ENCODE results near the gene FAM187B.

The FAM187B gene

DNA sequence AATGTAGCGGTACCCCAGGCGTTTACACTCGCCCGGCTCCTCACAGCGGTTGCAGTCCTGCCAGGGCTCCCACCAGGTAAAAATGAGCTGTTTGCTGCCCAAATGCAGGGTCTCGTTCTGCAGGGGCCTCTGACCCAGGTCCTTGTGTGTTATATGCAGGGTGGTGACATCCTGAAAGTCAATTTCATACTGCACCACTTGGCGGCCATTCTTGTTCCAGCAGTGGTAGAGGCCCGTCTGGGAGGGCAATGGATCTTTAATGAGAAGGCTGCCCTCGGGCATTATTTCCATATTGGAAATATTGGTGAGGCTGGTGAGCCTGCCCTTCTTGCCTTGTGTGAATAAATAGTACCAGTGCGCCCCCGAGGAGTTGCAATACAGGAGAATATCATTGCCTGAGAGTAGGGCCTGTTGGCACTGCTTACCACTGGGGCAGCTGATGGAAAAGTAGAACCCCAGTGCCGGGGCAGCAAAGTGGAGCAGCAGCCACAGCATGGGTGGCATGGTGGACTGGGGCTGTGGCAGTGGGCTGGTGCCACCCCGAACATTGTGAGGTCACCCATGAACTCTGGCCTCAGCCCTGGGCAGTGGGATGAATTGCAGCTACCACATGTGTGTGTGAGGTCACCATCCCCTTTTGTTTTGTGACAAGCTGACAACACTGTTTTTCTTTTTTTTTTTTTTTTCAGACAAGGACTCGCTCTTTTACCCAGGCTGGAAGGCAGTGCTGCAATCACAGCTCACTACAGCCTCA lies at the start of gene FAM187B:
TSS of gene FAM187B (minus strand) at position 563 of the 754 bp plus-strand sequence. CDS start at position 504, 59 bp downstream.
- DNase-seq = peak; percentile 12 to 14

DNA sequence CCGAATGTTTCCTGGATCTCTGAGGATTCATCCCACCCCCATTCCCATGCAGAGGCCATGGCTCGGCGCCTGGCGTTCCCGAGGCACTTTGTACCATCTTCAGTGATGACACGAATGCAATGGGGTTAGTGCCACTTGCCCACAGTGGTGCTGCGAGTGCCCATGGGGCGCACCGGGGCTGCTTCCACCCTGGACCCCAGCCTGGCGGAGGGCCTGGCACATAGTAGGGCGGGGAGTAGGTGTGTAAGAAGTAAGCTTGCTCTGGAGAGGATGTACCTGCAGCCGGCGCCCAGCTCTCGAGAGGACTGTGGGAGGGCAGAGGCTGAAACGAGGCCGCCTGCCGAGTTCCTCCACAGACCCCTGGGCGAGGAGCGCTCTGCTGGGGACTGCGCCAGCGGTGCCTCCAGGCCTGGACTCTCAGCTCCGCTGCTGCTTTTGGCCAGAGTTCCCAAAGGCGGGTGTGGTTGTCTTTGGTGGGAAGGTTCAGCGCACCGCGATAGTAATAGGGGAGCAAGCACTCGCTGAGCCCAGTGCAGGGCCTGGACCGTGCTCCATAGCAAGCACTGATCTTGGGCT lies 48.3 kb upstream of the FAM187B start:
- DNase-seq = no peak

DNA sequence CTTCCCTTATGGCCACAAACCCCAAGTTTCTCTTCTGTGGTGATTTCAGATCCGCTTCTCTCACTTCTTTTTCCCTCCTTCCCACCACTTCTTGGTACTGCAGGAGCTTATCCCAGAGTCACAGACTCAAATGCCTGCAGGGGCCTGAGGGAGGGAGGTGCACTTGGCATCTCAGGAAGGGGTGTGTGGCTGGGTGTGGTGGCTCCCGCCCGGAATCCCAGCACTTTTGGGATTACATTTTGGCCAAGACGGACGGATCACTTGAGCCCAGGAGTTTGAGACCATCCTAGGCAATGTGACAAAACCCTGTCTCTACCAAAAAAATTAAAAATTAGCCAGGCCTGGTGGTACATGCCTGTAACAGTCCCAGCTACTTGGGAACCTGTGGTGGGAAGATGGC lies 45.8 kb upstream of the FAM187B start:
- no peak for DNase-seq

DNA sequence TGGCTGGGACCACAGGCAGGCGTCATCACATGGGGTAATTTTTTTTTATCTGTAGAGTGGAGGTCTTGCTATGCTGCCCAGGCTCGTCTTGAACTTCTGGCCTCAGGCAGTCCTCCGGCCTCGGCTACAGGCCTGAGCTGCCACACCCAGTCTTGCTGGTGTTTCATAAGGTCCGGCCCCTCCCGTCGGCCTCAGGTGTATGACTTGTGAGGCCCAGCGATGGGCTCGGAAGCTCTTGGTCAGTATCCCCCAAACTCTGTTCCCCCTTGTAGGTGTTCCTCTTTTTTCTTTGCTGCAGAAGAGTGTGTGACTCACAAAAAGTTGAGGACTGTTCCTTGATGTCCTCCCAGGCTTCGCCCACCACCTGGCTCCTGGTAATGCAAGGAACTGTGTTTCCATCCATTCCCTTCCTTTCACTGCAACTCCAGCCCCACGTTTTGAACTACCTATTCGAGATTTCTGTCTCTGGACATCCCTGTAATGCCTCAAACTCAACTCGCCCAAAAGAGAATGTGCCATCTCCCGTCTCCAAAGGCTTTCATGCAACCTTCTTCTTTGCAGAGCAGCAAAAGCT lies 45.2 kb upstream of the FAM187B start:
- no peak for DNase-seq

DNA sequence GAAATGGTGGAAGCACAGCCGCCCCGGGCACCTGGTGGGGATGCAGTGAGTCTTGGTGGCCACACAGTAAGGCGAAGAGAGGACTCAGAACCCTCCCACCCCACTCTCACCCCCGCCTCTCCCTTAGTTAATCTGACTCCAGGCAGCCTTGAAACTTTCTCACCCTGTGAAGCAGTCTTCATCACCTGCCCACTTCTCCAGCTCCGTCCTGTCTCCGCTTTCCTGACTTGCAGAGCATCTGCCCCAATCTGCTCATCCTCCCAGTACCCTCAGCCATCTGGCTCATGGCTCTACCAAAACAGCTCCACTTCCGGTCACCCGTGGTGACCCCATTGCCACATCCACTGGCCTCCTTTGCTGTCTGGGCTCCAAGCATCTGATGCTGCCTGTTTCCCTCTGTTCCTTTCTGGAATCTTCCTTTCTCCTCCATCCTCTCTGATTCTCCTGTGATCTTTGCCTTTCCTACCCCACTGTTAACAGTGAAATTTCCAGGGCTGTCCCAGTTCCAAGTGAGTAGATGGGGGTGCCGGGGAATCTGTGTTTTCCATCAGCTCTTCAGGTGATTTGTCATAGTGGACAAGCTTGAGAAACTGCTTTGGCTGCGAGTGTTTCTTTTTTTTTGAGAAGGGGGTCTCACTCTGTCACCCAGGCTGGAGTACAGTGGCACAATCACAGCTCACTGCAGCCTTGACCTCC lies 44.6 kb upstream of the FAM187B start:
- no peak for DNase-seq

DNA sequence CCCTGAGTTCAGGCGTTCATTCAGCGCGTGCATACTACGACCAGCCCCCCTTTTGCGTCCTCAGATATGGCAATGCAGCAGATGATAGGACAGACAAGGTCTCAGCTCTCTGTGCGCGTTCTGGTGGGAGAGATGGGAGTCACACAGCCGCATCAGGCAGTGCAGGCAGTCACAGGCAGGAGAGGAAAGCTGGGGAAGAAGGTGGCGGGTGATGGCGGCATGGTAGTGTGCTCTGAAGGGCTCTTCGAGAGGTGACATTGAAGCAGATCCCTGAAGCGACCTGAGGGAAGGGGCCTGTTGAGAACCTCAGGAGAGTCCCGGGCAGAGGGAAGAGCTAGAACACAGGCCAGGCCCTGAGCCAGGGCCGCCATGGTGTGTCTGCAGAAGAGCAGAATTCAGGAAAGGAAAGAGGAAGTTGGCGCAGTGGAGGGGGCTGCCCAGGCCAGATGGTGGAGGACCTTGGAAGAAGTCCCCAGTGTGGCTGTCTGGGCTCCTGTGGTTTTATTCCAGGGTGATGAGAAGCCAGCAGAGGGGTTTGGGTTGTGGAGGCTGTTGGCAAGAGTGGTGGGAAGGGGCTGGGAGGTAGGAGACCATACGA lies 43.7 kb upstream of the FAM187B start:
- no peak for DNase-seq

DNA sequence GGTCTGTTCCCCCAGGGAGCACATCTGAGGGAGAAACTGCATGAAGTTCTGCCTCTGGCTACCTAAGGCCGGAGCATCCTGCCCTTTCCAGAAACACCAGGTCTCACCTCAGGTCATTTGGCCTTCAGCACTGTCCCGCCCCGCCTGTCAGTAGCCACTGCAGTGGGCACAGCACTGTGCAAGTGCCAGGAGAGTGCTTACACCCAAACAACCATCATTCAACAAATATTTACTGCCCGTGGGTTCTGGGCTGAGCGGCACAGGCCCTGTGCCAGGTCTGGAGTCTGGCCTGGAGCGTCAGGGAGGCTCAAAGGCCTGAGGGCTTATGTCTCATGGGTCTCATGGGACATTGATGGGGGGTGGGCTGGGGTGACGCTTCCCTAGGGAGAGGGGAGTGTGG lies 43.0 kb upstream of the FAM187B start:
- DNase-seq = no peak

DNA sequence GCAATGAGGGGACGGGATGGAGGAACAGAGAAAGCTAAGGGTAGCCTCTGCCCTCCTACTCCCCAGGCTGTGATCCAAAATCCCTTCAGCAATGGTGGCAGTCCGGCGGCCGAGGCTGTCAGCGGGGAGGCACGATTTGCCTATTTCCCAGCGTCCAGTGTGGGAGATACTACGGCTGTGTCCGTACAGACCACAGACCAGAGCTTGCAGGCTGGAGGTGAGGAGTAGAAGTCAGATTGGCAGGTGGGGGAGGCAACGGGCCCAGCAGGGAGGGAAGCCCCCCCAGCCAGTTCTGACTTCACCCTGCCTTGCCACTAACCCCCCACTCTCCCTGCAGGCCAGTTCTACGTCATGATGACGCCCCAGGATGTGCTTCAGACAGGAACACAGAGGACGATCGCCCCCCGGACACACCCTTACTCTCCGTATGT lies 41.9 kb upstream of the FAM187B start:
- no peak for DNase-seq

DNA sequence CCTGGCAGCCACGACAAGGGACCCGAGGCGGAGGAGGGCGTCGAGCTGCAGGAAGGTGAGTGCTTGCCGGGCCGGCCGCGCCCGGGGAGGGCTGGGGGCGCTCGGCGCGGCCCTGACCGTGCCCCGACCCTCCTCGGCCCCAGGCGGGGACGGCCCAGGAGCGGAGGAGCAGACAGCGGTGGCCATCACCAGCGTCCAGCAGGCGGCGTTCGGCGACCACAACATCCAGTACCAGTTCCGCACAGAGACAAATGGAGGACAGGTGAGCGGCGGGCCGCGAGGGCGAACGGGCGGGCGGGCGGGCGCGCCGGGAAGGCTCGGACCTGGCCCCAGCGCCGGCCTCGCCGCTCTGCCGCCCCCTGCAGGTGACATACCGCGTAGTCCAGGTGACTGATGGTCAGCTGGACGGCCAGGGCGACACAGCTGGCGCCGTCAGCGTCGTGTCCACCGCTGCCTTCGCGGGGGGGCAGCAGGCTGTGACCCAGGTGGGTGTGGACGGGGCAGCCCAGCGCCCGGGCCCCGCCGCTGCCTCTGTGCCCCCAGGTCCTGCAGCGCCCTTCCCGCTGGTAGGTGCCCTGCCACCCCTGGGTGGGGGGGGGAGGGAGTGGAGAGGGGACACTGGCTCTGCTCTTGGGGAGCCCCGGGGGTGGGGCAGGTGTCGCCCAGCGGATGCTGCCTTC lies 41.0 kb upstream of the FAM187B start:
- peak; percentile 80 to 86 for DNase-seq

DNA sequence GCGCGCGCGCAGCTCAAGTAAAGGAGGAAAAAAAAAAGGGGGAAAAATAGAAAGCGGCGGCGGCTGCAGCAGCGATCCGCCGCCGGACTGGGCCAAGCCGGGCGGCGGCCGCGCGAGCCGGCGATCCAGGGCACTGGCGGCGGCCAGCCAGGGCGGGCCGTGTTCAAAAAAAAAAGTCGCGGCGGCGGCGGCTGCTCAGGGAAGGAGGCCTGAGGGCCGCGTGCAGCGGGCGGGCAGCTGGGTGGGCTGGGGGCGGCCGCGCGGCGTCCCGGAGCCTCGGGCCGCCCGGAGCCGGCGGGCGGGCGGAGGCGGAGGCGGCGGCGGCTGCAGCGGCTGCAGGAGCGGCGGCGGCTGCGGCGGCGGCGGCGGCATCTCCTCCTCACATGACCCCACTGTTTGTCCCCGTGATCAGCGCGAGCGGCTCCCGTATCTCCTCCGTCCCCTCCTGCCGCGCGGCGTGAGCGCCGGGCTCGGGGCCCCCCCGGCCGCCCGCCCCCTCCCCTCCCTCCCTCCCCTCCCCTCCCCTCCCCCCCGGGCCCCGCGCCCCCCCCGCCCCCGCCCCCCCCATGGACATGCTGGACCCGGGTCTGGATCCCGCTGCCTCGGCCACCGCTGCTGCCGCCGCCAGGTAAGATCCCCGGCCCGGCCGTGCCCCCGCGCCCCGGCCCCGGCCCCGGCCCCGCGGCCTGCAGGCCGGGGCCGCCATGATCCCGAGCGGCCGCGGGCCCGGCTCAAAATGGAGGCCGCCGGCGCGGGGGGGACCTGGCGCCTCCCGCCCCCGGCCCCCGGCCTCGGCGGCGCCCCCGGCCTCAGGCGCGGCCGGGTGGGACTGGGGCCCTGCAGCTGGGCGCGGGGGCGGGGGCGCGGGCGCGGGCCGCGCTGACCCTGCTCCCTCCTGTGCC lies 40.2 kb upstream of the FAM187B start, which contains the start of gene USF2:
TSS of gene USF2 (plus strand) at position 427 of the 902 bp plus-strand sequence. CDS start at position 567, 140 bp downstream.
- DNase-seq = peak; percentile 67 to 79

DNA sequence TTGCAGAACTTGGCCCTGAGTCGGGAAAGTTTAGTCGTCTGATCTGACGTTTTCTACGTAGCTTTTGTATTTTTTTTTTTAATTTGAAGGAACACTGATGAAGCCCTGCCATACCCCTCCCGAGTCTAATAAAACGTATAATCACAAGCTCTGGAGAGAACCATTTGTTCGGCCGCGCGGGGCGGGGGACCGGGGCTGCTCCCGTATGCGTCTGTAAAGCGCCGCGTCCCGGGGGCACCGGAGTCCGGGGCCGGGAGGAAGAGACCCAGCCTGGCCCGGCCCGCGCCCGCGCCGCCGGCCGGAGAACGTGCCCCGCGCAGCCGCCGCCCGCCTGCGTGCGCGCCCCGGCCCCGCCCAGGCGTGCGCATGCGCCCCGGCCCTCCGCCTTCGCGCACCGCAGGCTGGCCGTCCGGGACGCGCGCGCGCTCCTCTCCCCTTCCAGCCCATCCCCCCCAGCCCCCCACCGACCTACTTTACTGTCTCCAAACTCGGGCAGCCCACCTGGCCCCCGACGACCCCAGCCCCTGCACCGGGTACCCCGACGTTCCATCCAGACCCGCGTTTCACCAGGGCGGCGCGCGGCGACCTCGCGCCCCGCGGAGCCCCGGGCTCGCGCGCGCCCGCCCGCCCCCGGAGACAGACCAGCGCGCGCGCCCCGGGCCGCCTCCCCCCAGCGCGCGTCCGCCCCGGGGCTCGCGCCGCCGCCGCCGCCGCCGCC lies 39.4 kb upstream of the FAM187B start:
- peak; percentile 74 to 83 for DNase-seq

DNA sequence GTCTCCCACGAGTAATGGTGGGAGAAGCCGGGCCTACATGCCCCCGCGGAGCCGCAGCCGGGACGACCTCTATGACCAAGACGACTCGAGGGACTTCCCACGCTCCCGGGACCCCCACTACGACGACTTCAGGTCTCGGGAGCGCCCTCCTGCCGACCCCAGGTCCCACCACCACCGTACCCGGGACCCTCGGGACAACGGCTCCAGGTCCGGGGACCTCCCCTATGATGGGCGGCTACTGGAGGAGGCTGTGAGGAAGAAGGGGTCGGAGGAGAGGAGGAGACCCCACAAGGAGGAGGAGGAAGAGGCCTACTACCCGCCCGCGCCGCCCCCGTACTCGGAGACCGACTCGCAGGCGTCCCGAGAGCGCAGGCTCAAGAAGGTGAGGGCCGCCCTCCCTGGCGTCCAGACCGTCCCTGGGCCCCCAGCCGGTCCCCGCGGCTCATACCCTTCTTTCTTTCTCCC lies 38.8 kb upstream of the FAM187B start:
- DNase-seq = peak; percentile 59 to 64

DNA sequence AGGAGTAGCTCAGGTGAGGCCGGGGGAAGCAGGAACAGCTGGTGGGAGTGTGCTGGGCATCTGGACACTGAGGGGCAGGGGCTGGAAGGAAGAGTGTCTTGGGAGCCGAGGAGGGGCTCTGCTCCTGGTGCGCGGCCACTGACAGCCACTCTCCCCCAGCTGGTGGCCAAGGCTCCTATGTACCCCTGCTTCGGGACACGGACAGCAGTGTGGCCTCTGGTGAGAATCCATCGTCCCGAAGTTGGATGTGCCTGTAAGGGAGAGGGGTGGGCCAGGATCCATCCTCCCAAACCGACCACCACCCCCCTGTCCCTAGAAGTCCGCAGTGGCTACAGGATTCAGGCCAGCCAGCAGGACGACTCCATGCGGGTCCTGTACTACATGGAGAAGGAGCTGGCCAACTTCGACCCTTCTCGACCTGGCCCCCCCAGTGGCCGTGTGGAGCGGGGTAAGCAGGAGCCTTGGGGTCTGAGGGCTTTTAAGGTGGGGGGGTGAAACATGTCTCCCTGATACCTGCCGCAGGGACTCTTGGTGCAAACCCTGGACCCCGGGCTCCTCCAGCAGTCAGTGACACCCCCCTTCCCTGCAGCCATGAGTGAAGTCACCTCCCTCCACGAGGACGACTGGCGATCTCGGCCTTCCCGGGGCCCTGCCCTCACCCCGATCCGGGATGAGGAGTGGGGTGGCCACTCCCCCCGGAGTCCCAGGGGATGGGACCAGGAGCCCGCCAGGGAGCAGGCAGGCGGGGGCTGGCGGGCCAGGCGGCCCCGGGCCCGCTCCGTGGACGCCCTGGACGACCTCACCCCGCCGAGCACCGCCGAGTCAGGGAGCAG lies 38.2 kb upstream of the FAM187B start:
- peak in 1 of 2 experiments; percentile 48 for DNase-seq

DNA sequence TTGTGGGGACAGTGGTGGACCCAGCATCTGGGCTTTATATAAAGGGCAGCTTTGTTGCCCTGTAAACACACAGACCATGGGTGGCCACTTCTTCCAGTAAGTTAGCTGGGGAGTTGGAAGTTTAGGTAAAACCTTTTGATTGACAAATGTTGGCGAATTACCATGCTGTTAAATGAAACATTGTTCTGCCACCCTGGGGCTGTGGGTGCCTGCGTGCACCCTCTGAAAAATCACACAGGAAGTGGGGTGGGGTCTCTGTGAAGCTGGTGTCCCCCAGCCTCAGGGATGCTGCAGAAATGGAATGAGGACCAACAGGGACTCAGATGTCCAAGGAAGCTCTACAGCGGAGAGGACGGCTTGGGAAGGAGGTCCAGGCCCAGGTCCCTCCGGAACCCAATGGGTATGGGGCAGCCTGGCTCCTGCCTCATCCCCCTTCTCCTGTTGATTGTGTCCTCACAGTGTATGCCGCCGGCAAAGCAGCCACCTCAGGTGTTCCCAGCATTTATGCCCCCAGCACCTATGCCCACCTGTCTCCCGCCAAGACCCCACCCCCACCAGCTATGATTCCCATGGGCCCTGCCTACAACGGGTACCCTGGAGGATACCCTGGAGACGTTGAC lies 37.5 kb upstream of the FAM187B start:
- DNase-seq = no peak

DNA sequence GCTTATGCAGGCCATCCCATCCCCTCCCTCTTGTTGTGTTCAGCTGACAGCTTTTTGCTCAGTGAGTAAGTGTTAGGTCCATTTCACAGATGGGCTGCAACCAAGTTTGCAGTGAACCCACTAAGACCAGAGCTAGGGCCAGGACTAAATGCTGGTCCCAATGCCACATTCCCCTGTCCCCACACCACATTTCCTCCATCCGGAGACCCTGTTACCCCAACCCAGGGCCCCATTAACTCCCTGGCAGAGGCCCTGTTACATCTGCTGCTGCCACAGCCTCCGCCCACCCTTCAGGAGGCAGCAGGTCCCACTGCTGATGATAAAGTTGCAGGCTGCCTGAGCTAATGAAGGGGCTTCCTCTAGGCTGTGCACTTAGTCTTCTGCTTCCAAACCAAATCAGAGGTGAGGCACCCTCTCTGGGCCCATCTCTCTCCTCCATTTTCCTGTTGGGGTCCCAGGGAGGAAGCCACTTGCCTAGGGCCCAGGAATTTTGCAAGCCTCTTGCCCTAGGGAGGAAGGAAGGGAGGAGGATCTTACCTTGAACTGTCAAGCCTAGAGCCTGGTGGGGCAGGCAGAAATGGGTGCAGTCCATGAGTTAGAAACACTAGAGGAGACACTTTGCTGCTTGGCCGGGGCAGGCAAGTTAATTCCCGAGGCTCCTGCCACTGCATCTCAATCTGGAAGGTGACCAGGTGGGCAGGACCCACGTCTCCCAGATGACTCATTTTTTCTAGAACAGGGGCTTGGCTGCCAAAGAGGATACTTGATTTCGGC lies 36.8 kb upstream of the FAM187B start:
- no peak for DNase-seq

DNA sequence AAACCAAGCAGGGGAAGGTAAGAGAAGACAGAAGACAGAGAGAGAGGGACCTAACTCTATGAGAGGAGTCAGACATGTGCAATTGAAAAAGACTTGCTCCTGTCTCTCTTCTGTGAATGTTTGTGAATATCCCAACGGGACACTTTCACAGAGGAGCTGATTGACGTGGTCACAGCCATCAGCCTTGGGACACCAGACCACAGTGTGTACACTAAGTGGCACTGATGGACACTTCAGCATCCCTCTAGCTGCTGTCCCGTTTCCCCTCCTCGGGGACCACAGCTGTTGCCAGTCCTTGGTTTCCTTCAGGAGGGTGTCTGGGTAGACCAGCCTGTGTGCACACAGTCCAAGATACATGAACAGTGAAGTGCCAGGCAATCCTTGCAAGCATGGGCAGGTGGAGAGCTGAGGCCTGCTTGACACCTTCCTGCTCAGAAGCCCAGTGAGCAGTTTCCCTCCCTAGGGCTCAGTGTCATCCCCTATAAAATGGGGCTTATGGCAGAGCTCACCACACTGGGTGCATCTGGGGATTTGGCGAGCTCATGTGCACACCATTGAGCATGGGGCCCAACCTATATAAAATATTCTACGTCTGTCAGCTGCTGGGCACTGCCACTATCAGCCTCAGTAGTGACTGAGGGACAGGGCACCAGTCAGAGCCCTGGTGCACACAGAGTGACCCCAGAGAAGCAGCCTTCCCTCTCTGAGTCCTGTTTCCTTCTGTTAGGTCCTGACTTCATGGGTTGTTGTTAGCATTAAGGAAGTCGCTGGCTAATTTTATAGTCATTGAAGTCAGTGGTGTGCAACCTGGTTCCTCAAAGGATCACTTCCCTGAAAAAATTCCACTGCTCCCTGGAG lies 36.0 kb upstream of the FAM187B start:
- DNase-seq = peak in 1 of 2 experiments; percentile 17

DNA sequence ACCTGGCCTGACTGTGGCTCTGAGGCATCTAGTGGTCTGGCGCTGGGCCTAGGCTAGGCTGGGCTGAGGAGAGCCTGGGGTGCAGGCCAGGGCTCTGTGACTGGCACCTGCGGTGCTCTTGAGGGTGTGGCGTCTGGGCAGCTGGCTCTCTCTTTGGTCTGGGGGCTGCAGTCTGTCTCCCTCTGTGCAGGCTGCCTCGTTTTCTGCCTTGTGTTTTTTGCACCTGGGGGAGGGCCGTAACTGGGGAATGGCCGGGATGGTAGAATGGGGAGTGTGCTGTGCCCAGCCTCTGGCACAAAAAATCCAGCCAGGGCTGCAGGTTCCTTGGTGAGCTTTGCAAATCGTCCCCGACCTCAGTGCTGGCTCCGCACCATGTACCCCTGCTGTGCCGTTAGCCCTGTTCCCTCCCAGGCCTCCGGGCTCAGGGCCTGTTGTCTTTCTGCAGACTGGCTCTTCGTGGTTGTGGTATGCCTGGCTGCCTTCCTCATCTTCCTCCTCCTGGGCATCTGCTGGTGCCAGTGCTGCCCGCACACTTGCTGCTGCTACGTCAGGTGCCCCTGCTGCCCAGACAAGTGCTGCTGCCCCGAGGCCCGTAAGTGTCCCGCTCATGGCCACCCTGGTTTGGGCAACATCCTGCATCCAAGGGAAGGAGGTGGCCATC lies 33.7 kb upstream of the FAM187B start:
- DNase-seq = peak; percentile 13 to 14

Data from activated T-cell treated with anti-CD3 and anti-CD28 coated beads, Interleukin-2, amount 50 U/mL, for 48 hours (primary cell).